HG02981 (cell line): ENCODE measurements around the gene FGB.

ENCODE experiments used
- ATAC-seq: cut with Tn5 transposase; IDR thresholded peaks from one replicate; pipeline ENCODE4 v1.9.1; 2021; ENCODE audit warnings: mild to moderate bottlenecking, moderate library complexity; ENCODE audit not compliant: unreplicated experiment

The FGB gene

GRCh38 chr4:154562697-154563254 lies at the start of gene FGB:
FGB (plus strand) TSS chr4:154563011; CDS start chr4:154563019, 8 bp downstream.
- no peak for ATAC-seq

DNA sequence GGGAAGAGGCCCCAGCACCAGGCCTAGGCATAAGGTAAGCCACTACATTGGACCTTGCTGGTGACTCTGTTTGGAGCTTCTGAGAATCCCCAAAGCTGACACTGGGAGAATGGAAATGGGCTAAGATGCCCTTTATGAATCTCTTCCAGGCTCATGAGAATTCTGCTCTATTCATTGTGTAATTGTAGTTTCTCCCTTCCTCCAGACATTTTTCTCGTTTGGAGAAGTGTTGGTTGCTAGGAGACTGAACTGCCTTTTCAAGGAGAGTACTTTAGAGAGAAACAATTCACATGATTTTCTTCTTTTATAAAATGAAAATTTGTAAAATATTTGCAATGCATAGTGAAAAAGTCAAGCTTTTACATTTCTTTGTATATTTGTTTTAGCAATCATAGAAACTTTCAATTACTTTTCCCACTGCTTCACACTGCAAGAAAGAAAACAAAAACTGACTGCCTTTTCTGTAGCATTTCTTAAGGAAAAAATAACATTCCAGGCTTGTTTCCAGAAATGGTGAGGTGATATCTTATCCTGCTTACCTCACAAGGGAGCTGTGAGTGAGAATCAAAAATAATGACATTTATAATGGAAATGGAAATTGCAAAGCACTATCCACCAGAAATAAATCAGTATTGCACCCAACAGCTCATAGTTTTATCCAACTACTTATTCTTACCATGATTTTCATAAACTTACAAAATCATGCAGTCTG lies 46.3 kb upstream of the FGB start:
- no peak for ATAC-seq

DNA sequence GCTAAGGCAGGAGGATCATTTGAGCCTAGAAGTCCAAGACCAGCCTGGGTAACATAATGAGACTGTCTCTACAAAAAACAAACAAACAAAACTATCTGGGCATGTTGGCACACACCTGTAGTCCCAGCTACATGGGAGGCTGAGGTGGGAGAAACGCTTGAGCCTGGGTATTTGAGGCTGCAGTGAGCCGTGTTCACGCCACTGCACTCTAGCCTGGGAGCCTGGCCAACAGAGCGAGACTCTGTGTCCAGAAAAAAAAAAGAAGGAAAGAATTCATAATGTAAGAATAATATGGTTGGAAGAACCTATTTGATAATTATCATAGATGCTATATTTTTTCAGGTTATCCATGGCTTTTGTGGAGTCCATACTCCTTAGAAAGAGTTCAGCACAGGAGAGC lies 45.2 kb upstream of the FGB start:
- ATAC-seq: no peak

- no peak for ATAC-seq
Observed at GRCh38 chr4:154519214-154519613, 43.6 kb upstream of the FGB start.

DNA sequence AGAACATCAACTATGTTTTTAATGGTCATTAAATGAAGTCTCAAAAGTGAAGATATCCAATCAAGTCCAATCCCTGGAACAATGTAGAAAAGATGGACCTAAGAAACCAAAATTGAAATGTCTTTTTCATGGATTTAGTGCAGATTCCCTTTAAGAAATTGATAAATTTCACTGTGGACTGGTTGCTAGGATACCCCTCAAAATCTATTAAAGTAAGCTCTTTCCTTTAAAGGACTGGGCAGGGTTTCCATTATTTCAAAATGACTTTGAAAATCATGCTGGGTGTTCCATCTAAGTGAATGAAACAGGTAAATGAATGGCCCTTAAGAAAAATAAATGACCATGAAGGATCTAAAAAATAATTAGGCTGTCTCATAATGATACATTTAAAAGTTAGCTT lies 41.2 kb upstream of the FGB start:
- ATAC-seq: no peak

- peak; percentile 60 for ATAC-seq
Observed at GRCh38 chr4:154526151-154526550, 36.7 kb upstream of the FGB start.

GRCh38 chr4:154527308-154527707 lies 35.5 kb upstream of the FGB start:
- no peak for ATAC-seq

- ATAC-seq: no peak
Observed at GRCh38 chr4:154528869-154529268, 33.9 kb upstream of the FGB start.

- no peak for ATAC-seq
Observed at GRCh38 chr4:154529728-154530519, 32.9 kb upstream of the FGB start.

DNA sequence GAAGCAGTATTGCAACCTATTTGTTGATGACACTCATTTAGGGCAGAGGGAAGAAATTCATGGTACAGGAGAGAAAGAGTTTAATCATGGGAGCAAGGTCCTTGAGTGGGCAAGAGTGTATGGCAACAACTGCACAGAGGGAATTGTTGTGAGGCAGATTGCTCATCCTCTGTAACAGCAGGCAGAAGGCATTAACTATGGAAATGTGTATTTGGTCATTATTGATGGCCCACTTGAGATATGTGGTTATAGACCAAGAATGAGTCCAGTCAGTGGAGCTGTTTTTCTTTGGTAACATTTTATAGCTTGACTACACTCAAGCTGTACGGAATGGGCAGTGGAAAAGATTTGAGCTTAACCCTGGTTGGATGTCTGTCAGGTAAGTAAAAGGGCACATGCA lies 28.5 kb upstream of the FGB start:
- ATAC-seq: no peak

- no peak for ATAC-seq
Observed at GRCh38 chr4:154542271-154542879, 20.4 kb upstream of the FGB start.

DNA sequence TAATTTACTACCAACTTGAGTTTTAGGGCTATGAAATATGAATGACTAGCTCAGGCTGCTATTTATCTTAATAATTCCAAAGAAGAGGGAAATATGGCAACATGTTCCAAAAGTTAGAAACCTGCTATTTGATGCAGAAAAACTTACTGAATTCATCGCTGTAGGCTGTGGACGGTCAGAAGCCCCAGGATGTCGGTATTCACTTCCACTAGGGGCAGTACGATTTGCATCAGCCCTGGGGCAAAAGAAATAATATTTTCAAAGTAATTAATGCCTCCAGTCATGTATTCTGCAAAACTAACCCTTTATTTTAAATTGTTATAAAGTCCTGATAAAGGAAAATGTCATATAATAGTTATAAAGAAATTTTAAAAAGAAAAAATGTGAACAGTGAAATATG lies 17.1 kb upstream of the FGB start:
- no peak for ATAC-seq

GRCh38 chr4:154549894-154550790 lies 12.7 kb upstream of the FGB start, which contains the start of gene PLRG1:
PLRG1 (minus strand) TSS chr4:154550400; CDS start chr4:154550308, 92 bp downstream.
- peak; percentile 98 for ATAC-seq

DNA sequence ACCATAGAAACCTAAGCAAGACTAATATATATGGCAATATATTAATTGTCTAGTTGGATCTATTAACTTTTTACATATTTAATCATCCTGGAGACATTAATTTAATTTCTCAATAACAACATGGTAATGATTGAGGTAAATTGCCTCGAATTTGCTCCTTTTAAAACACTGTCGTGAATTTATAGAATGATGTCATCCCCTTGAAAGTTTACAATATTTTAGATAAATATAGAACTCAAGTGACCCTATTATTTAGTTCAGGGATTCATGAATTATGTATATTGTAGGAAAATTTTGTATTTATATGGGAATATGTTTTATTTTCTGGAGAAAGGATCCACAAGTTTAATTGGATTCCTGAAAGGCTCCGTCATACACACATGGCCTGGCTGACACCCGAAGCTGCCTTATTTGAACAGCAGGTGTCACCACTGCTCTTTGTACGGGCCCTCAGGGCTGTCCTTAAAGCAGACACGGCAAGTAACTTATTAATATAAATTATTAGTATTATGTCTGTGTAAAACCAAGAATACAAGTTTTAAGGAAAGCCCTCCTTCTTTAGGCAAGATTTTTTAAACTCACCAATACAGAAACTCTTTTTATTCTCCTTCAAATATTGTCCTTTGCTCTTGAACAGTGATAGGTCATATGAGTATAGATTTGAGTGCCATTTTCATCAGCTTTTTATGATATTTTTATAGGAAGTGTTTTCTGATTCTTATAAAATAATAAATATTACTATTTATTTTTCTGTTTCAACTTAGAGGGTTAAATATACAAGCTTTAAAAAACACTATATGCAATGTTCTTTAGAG lies 10.7 kb upstream of the FGB start:
- peak; percentile 53 for ATAC-seq

DNA sequence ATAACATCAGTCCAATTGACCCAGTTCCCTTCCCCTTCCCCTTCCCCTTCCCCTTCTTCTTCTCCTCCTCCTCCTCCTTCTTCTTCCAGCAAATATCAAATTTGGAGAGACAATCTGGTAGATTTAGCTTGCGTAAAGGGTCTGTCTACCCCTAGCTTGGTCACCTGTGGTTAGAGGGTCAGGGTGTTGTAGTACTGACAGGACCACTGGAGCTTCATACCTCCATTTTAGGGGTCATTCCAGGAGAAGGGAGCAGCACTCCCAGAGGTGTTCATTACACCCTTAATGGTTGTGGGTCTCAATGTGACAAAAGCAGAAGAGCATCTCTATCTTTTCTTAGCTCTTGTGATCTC lies 3.7 kb upstream of the FGB start:
- ATAC-seq: peak; percentile 18

- ATAC-seq: peak; percentile 72
Observed at GRCh38 chr4:154559494-154560418, 3.1 kb upstream of the FGB start.

DNA sequence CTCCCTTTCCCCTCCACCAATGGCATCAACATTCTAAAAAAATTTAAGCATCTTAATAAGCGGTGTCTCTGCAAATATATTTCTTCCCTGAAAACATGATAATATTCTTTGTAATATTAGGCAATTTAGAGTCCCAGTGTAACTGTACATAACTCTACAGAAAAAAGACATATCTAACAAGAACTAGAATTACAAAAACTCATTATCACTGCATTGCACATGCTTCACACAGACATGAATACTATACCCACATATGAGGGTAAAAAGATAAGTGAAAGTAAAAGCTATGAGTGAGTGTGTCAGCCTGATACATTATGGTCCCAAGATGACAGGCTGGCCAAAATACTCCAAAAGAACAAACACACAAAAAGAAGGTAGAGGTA lies 2.4 kb upstream of the FGB start:
- no peak for ATAC-seq

- no peak for ATAC-seq
Observed at GRCh38 chr4:154560824-154561231, 2.0 kb upstream of the FGB start.

- no peak for ATAC-seq
Observed at GRCh38 chr4:154564311-154564710, 1.5 kb downstream of the FGB start.
